Loucy (cell line): ENCODE measurements around the gene RYR2.
A peak's percentile ranks its signal among the peaks of the same experiment; 100 is the strongest.

Experiments
- H2AFZ ChIP-seq: fragments of 200-600 bp; sonication (generic); 2 replicates; pipeline ENCODE4 v1.6.0; 2016; ENCODE audit warnings: antibody characterized with exemption, mild to moderate bottlenecking, low read length, moderate library complexity
- H3F3A ChIP-seq: fragments of 200-600 bp; 2 replicates; pipeline ENCODE4 v1.6.0; 2016; ENCODE audit warnings: antibody characterized with exemption, low read depth, mild to moderate bottlenecking
- H3K27me3 ChIP-seq: fragments of 200-600 bp; sonication (generic); 2 replicates; pipeline ENCODE4 v1.6.1; 2014; ENCODE audit warnings: low read length, mild to moderate bottlenecking; ENCODE audit not compliant: insufficient read depth, poor library complexity, severe bottlenecking
- H3K36me3 ChIP-seq: fragments of 200-600 bp; sonication (generic); 2 replicates; pipeline ENCODE4 v1.6.1; 2016; ENCODE audit warnings: low read length; ENCODE audit not compliant: insufficient read depth
- H3K4me1 ChIP-seq: fragments of 200-600 bp; sonication (generic); 2 replicates; pipeline ENCODE4 v1.5.1; 2014; ENCODE audit warnings: low read length, mild to moderate bottlenecking; ENCODE audit not compliant: insufficient read depth, poor library complexity, severe bottlenecking
- H3K4me2 ChIP-seq: fragments of 200-600 bp; sonication (generic); 2 replicates; pipeline ENCODE4 v1.6.0; 2014; ENCODE audit warnings: antibody characterized with exemption, low read length, low read depth, mild to moderate bottlenecking; ENCODE audit not compliant: poor library complexity, severe bottlenecking
- H3K4me3 ChIP-seq: fragments of 200-600 bp; sonication (generic); 2 replicates; pipeline ENCODE4 v1.5.1; 2014; ENCODE audit warnings: low read length, mild to moderate bottlenecking, mixed read lengths; ENCODE audit not compliant: poor library complexity, severe bottlenecking
- H3K79me2 ChIP-seq: fragments of 200-600 bp; sonication (generic); 2 replicates; pipeline ENCODE4 v1.6.1; 2014; ENCODE audit warnings: low read length; ENCODE audit not compliant: insufficient read depth
- H3K9ac ChIP-seq: fragments of 200-600 bp; sonication (generic); 2 replicates; pipeline ENCODE4 v1.6.0; 2014; ENCODE audit warnings: mild to moderate bottlenecking, low read depth, low read length, moderate library complexity; ENCODE audit not compliant: poor library complexity, severe bottlenecking
- H3K9me2 ChIP-seq: fragments of 200-600 bp; sonication (generic); replicated peaks from 2 replicates; pipeline ENCODE4 v1.6.1; 2016; ENCODE audit warnings: low read depth, low read length, mixed read lengths
- H3K9me3 ChIP-seq: fragments of 200-600 bp; sonication (generic); 2 replicates; pipeline ENCODE4 v1.6.1; 2014; ENCODE audit warnings: mild to moderate bottlenecking, antibody characterized with exemption, low read length, low read depth; ENCODE audit not compliant: insufficient read depth
- H4K20me1 ChIP-seq: fragments of 200-600 bp; sonication (generic); 2 replicates; pipeline ENCODE4 v1.6.0; 2014; ENCODE audit warnings: antibody characterized with exemption, low read length, mild to moderate bottlenecking; ENCODE audit not compliant: insufficient read depth, poor library complexity, severe bottlenecking
- EZH2phosphoT487 ChIP-seq: fragments of 200-600 bp; IDR thresholded peaks from 2 replicates; pipeline ENCODE4 v1.6.1; 2018; ENCODE audit warnings: antibody characterized with exemption, mild to moderate bottlenecking, moderate library complexity, borderline replicate concordance
- TF ChIP-seq, protein P1 (sequence below): fragments of 200-600 bp; sonication (generic); conservative IDR thresholded peaks from 2 replicates; pipeline ENCODE4 v1.5.1; 2014; ENCODE audit warnings: mild to moderate bottlenecking, antibody characterized with exemption, low read length

RYR2 gene

GRCh38 chr1:237119091-237119490, 77.1 kb downstream of the RYR2 start:
- H3K9me3 ChIP-seq: no peaks in the 10 kb centered on the region
- no peaks in the 10 kb centered on the region for H3F3A ChIP-seq
- TF ChIP-seq, protein P1, sequence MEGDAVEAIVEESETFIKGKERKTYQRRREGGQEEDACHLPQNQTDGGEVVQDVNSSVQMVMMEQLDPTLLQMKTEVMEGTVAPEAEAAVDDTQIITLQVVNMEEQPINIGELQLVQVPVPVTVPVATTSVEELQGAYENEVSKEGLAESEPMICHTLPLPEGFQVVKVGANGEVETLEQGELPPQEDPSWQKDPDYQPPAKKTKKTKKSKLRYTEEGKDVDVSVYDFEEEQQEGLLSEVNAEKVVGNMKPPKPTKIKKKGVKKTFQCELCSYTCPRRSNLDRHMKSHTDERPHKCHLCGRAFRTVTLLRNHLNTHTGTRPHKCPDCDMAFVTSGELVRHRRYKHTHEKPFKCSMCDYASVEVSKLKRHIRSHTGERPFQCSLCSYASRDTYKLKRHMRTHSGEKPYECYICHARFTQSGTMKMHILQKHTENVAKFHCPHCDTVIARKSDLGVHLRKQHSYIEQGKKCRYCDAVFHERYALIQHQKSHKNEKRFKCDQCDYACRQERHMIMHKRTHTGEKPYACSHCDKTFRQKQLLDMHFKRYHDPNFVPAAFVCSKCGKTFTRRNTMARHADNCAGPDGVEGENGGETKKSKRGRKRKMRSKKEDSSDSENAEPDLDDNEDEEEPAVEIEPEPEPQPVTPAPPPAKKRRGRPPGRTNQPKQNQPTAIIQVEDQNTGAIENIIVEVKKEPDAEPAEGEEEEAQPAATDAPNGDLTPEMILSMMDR: no peak
- no peak for TF ChIP-seq EZH2phosphoT487
- H3K9ac ChIP-seq: no peak overlapping the region
- H3K9me2 ChIP-seq: no peaks in the 10 kb centered on the region
- H4K20me1 ChIP-seq: no peaks in the 10 kb centered on the region
- no peak overlapping the region for H2AFZ ChIP-seq
- no peaks in the 10 kb centered on the region for H3K79me2 ChIP-seq
- no peaks in the 10 kb centered on the region for H3K4me1 ChIP-seq
- H3K27me3 ChIP-seq: no peaks in the 10 kb centered on the region
- H3K4me3 ChIP-seq: no peak overlapping the region
- no peak overlapping the region for H3K4me2 ChIP-seq
- H3K36me3 ChIP-seq: no peaks in the 10 kb centered on the region

GRCh38 chr1:237120683-237121082, 78.7 kb downstream of the RYR2 start:
- TF ChIP-seq EZH2phosphoT487: no peak
- TF ChIP-seq, protein P1: no peak
- Histone ChIP-seq H3K36me3 (no peaks in the 10 kb centered on the region), H3K27me3 (no peaks in the 10 kb centered on the region), H3K79me2 (no peaks in the 10 kb centered on the region), H3K4me1 (no peaks in the 10 kb centered on the region), H3K9me2 (no peaks in the 10 kb centered on the region), H3K9ac (no peak overlapping the region), H3K4me3 (no peak overlapping the region), H2AFZ (no peak overlapping the region), H3K9me3 (no peaks in the 10 kb centered on the region), H3F3A (no peaks in the 10 kb centered on the region), H3K4me2 (no peak overlapping the region), H4K20me1 (no peaks in the 10 kb centered on the region)

GRCh38 chr1:237124856-237125462, 83.0 kb downstream of the RYR2 start:
- no peak for TF ChIP-seq EZH2phosphoT487
- TF ChIP-seq, protein P1: peak; percentile 68

More at GRCh38 chr1:237124856-237125462, 83.0 kb downstream of the RYR2 start:
- H3K4me1 ChIP-seq: no peaks in the 10 kb centered on the region
- H3K9ac ChIP-seq: no peak overlapping the region
- no peak overlapping the region for H3K4me3 ChIP-seq
- H3K79me2 ChIP-seq: no peaks in the 10 kb centered on the region
- H4K20me1 ChIP-seq: no peaks in the 10 kb centered on the region
- H3K9me2 ChIP-seq: no peaks in the 10 kb centered on the region
- no peaks in the 10 kb centered on the region for H3K27me3 ChIP-seq
- H3K9me3 ChIP-seq: no peaks in the 10 kb centered on the region
- no peak overlapping the region for H2AFZ ChIP-seq
- no peaks in the 10 kb centered on the region for H3F3A ChIP-seq
- no peak overlapping the region for H3K4me2 ChIP-seq
- no peaks in the 10 kb centered on the region for H3K36me3 ChIP-seq
